ENCODE results near the gene THTPA.

The THTPA gene

DNA sequence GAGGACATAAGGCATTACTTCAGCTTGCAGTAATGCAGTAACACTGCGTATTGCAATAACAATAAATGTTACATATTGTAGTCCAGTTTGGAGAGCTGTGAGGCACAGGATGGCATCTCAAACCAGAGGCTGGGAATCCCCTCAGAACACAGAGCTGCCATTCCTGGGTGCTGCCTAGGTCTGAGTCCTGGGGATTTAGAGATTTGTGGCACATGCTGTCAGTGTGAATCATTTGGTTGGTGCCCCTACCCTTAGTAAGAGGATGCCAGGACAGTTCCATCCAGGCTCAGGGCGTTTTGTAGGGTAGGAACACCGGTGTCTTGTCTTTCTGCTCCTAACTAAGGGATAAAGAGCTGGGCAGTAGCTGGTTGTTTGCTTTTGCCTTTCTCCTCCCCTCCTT is 27.1 kb upstream of the THTPA start:
- no peak overlapping the region for H3K4me3 ChIP-seq (ENCODE audit: low read length in 2 of 2)
- peaks cover 7% of the 10 kb centered on the region for H3K79me1 ChIP-seq (ENCODE audit: low read depth, low read length)
- H2AFZ ChIP-seq (ENCODE audit: low read length): no peak overlapping the region
- WGBS, 2 donors (ENCODE audit: extremely low coverage in 2 of 2, insufficient read length in 2 of 2, insufficient replicate concordance in 1 of 2): no CpG with 5 or more reads among the region's 3 CpGs
- no peak overlapping the region for H3K9ac ChIP-seq (ENCODE audit: low read depth, low read length, poor library complexity)
- no peak overlapping the region for H2BK5ac ChIP-seq (ENCODE audit: low read length)
- H3K27me3 ChIP-seq (ENCODE audit: control insufficient read depth in 3 of 3, insufficient read depth in 3 of 3, low read depth in 1 of 3, low read length in 3 of 3): no peaks in the 10 kb centered on the region
- H2BK12ac ChIP-seq (ENCODE audit: low read length): no peak overlapping the region
- DNase-seq (ENCODE audit: low spot score): no peak
- no peak overlapping the region for H3K27ac ChIP-seq (replicated peaks; ENCODE audit: low read length)
- H3K18ac ChIP-seq (ENCODE audit: low read length): no peak overlapping the region
- no peak overlapping the region for H4K8ac ChIP-seq (ENCODE audit: low read depth, low read length)
- no peak overlapping the region for H3K14ac ChIP-seq (ENCODE audit: low read length)
- no peak overlapping the region for H3K23ac ChIP-seq (ENCODE audit: low read depth, low read length, poor library complexity)
- H3K4ac ChIP-seq (ENCODE audit: low read length): no peak overlapping the region
- H3K4me1 ChIP-seq (ENCODE audit: control insufficient read depth in 2 of 2, insufficient read depth in 1 of 2, low read depth in 1 of 2, low read length in 2 of 2): peaks cover 0 to 5% of the 10 kb centered on the region in 2 donors
- H2AK5ac ChIP-seq (ENCODE audit: low read depth, low read length): no peak overlapping the region
- H2BK120ac ChIP-seq (ENCODE audit: low read depth, low read length): no peak overlapping the region
- H3K9me3 ChIP-seq (replicated peaks in 1 of 2; ENCODE audit: control insufficient read depth in 2 of 2, insufficient read depth in 1 of 2, low read depth in 1 of 2, low read length in 2 of 2): no peaks in the 10 kb centered on the region
- no peak overlapping the region for H2BK15ac ChIP-seq (ENCODE audit: low read length)
- peaks cover 29 to 40% of the 10 kb centered on the region in 2 donors for H3K36me3 ChIP-seq (replicated peaks in 1 of 2; ENCODE audit: control insufficient read depth in 2 of 2, insufficient read depth in 2 of 2, low read length in 2 of 2)
- H4K91ac ChIP-seq (ENCODE audit: low read depth, low read length, poor library complexity): no peak overlapping the region
- no peak overlapping the region for H3K4me2 ChIP-seq (ENCODE audit: insufficient read depth, low read length, poor library complexity, severe bottlenecking)

GRCh38 chr14:23530375-23531055 is 25.6 kb upstream of the THTPA start:
- Histone ChIP-seq H2AK5ac (ENCODE audit: low read depth, low read length) (no peak overlapping the region), H3K4ac (ENCODE audit: low read length) (peak overlapping the region; percentile 68), H3K79me1 (ENCODE audit: low read depth, low read length) (peaks cover 7% of the 10 kb centered on the region), H2BK15ac (ENCODE audit: low read length) (no peak overlapping the region), H3K4me1 (ENCODE audit: control insufficient read depth in 2 of 2, insufficient read depth in 1 of 2, low read depth in 1 of 2, low read length in 2 of 2) (peaks cover 0 to 5% of the 10 kb centered on the region in 2 donors), H3K9me3 (replicated peaks in 1 of 2; ENCODE audit: control insufficient read depth in 2 of 2, insufficient read depth in 1 of 2, low read depth in 1 of 2, low read length in 2 of 2) (no peaks in the 10 kb centered on the region), H4K8ac (ENCODE audit: low read depth, low read length) (peak overlapping the region; percentile 17), H3K27me3 (ENCODE audit: control insufficient read depth in 3 of 3, insufficient read depth in 3 of 3, low read depth in 1 of 3, low read length in 3 of 3) (no peaks in the 10 kb centered on the region), H2BK12ac (ENCODE audit: low read length) (no peak overlapping the region), H3K4me3 (ENCODE audit: low read length in 2 of 2) (no peak overlapping the region), H3K36me3 (replicated peaks in 1 of 2; ENCODE audit: control insufficient read depth in 2 of 2, insufficient read depth in 2 of 2, low read length in 2 of 2) (peaks cover 37 to 40% of the 10 kb centered on the region in 2 donors), H3K18ac (ENCODE audit: low read length) (peak overlapping the region; percentile 38), H3K4me2 (ENCODE audit: insufficient read depth, low read length, poor library complexity, severe bottlenecking) (no peak overlapping the region), H3K27ac (replicated peaks; ENCODE audit: low read length) (no peak overlapping the region), H2AFZ (ENCODE audit: low read length) (no peak overlapping the region), H2BK120ac (ENCODE audit: low read depth, low read length) (no peak overlapping the region), H3K9ac (ENCODE audit: low read depth, low read length, poor library complexity) (no peak overlapping the region), H4K91ac (ENCODE audit: low read depth, low read length, poor library complexity) (no peak overlapping the region), H3K14ac (ENCODE audit: low read length) (peak overlapping the region; percentile 56), H2BK5ac (ENCODE audit: low read length) (no peak overlapping the region), H3K23ac (ENCODE audit: low read depth, low read length, poor library complexity) (no peak overlapping the region)
- no peak for DNase-seq (ENCODE audit: low spot score)
- WGBS, 2 donors (ENCODE audit: extremely low coverage in 2 of 2, insufficient read length in 2 of 2, insufficient replicate concordance in 1 of 2): no CpG with 5 or more reads among the region's 10 CpGs

DNA sequence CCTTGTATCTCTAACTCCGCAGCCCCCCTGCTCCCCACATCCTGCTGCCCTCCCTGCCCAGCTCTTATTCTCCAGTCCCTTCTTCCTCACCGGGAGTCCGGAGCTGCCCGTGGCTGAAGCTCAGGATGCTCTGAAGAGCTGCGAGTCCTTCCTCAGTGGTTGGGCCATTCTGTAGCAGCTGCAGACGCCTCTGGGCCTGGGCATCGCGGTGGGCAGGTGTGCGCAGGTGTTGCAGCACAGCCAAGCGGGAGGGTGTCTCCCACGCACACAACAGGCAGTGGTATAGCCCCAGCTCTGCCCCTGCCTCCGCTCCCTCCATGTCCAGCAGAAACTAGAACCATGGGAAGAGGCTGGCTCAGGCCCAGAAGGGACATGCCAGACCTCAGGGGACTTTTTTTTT is 24.7 kb upstream of the THTPA start:
- no peak overlapping the region for H2BK15ac ChIP-seq (ENCODE audit: low read length)
- H4K91ac ChIP-seq (ENCODE audit: low read depth, low read length, poor library complexity): no peak overlapping the region
- no peak overlapping the region for H3K18ac ChIP-seq (ENCODE audit: low read length)
- H3K4me1 ChIP-seq (ENCODE audit: control insufficient read depth in 2 of 2, insufficient read depth in 1 of 2, low read depth in 1 of 2, low read length in 2 of 2): peaks cover 0 to 4% of the 10 kb centered on the region in 2 donors
- H2BK120ac ChIP-seq (ENCODE audit: low read depth, low read length): no peak overlapping the region
- H3K9me3 ChIP-seq (replicated peaks in 1 of 2; ENCODE audit: control insufficient read depth in 2 of 2, insufficient read depth in 1 of 2, low read depth in 1 of 2, low read length in 2 of 2): no peaks in the 10 kb centered on the region
- H3K27me3 ChIP-seq (ENCODE audit: control insufficient read depth in 3 of 3, insufficient read depth in 3 of 3, low read depth in 1 of 3, low read length in 3 of 3): no peaks in the 10 kb centered on the region
- no peak overlapping the region for H3K4ac ChIP-seq (ENCODE audit: low read length)
- no peak overlapping the region for H2AFZ ChIP-seq (ENCODE audit: low read length)
- peak overlapping the region; percentile 56 for H3K14ac ChIP-seq (ENCODE audit: low read length)
- H3K27ac ChIP-seq (replicated peaks; ENCODE audit: low read length): no peak overlapping the region
- no peak overlapping the region for H2BK12ac ChIP-seq (ENCODE audit: low read length)
- H2BK5ac ChIP-seq (ENCODE audit: low read length): no peak overlapping the region
- DNase-seq (ENCODE audit: low spot score): no peak
- H2AK5ac ChIP-seq (ENCODE audit: low read depth, low read length): no peak overlapping the region
- peaks cover 7% of the 10 kb centered on the region for H3K79me1 ChIP-seq (ENCODE audit: low read depth, low read length)
- no peak overlapping the region for H3K23ac ChIP-seq (ENCODE audit: low read depth, low read length, poor library complexity)
- no peak overlapping the region for H4K8ac ChIP-seq (ENCODE audit: low read depth, low read length)
- H3K36me3 ChIP-seq (replicated peaks in 1 of 2; ENCODE audit: control insufficient read depth in 2 of 2, insufficient read depth in 2 of 2, low read length in 2 of 2): peaks cover 28 to 34% of the 10 kb centered on the region in 2 donors
- no peak overlapping the region for H3K9ac ChIP-seq (ENCODE audit: low read depth, low read length, poor library complexity)
- no CpG with 5 or more reads among the region's 12 CpGs for WGBS, 2 donors (ENCODE audit: extremely low coverage in 2 of 2, insufficient read length in 2 of 2, insufficient replicate concordance in 1 of 2)
- H3K4me2 ChIP-seq (ENCODE audit: insufficient read depth, low read length, poor library complexity, severe bottlenecking): no peak overlapping the region
- H3K4me3 ChIP-seq (ENCODE audit: low read length in 2 of 2): no peak overlapping the region

- Histone ChIP-seq H2BK15ac (ENCODE audit: low read length) (no peak overlapping the region), H3K27me3 (ENCODE audit: control insufficient read depth in 3 of 3, insufficient read depth in 3 of 3, low read depth in 1 of 3, low read length in 3 of 3) (no peaks in the 10 kb centered on the region), H4K91ac (ENCODE audit: low read depth, low read length, poor library complexity) (no peak overlapping the region), H3K4me3 (ENCODE audit: low read length in 2 of 2) (no peak overlapping the region), H3K4me2 (ENCODE audit: insufficient read depth, low read length, poor library complexity, severe bottlenecking) (no peak overlapping the region), H2AFZ (ENCODE audit: low read length) (no peak overlapping the region), H2AK5ac (ENCODE audit: low read depth, low read length) (no peak overlapping the region), H3K4ac (ENCODE audit: low read length) (no peak overlapping the region), H2BK120ac (ENCODE audit: low read depth, low read length) (no peak overlapping the region), H3K18ac (ENCODE audit: low read length) (no peak overlapping the region), H3K36me3 (replicated peaks in 1 of 2; ENCODE audit: control insufficient read depth in 2 of 2, insufficient read depth in 2 of 2, low read length in 2 of 2) (peaks cover 22 to 27% of the 10 kb centered on the region in 2 donors), H3K79me1 (ENCODE audit: low read depth, low read length) (peaks cover 7% of the 10 kb centered on the region), H3K14ac (ENCODE audit: low read length) (no peak overlapping the region), H2BK12ac (ENCODE audit: low read length) (no peak overlapping the region), H4K8ac (ENCODE audit: low read depth, low read length) (no peak overlapping the region), H3K27ac (replicated peaks; ENCODE audit: low read length) (no peak overlapping the region), H3K9me3 (replicated peaks in 1 of 2; ENCODE audit: control insufficient read depth in 2 of 2, insufficient read depth in 1 of 2, low read depth in 1 of 2, low read length in 2 of 2) (no peaks in the 10 kb centered on the region), H3K4me1 (ENCODE audit: control insufficient read depth in 2 of 2, insufficient read depth in 1 of 2, low read depth in 1 of 2, low read length in 2 of 2) (peaks cover 0 to 8% of the 10 kb centered on the region in 2 donors), H3K9ac (ENCODE audit: low read depth, low read length, poor library complexity) (no peak overlapping the region), H3K23ac (ENCODE audit: low read depth, low read length, poor library complexity) (no peak overlapping the region), H2BK5ac (ENCODE audit: low read length) (no peak overlapping the region)
- no CpG with 5 or more reads among the region's 7 CpGs for WGBS, 2 donors (ENCODE audit: extremely low coverage in 2 of 2, insufficient read length in 2 of 2, insufficient replicate concordance in 1 of 2)
- no peak for DNase-seq (ENCODE audit: low spot score)
Measured at GRCh38 chr14:23532658-23533057, 23.4 kb upstream of the THTPA start.
